A549 treated with Hydrocortisone at 1 μM for 4 hours (cell line): ENCODE results near the gene SYT3. TPM values are rescaled to one million over a fixed set of nuclear protein-coding genes. Genes with fewer than 3 reads are reported as not detected.

ENCODE experiments used
- total RNA-seq: library from RNA; stranded (reverse); fragments of 200-300 nt; extraction: Qiagen RNA extraction; gene quantifications from 5 replicates; pipeline ENCODE4 v1.2.3, GENCODE V29; 2022

Gene SYT3
- 0.30 to 0.71 TPM (median 0.56 TPM) in 5 replicates for total RNA-seq

GRCh38 chr19:50639121-50640112, at the start of gene SYT3:
Gene SYT3, minus strand, starts transcription at chr19:50639881. Its CDS starts 2,470 bp downstream, at chr19:50637411.

GRCh38 chr19:50649433-50650391, 10.0 kb upstream of the SYT3 start, which contains the start of gene C19orf81:
Gene C19orf81, plus strand, starts transcription at chr19:50649445. Its CDS starts 0 bp downstream, at chr19:50649445.

Other genes with a start within 250 kb of the SYT3 start
- 0.17 to 0.40 TPM (median 0.21 TPM) in 5 replicates for gene SPIB, start 220.9 kb downstream of the SYT3 start, total RNA-seq
- 0.02 TPM in 1 of 5 replicates, not detected in the others for gene MYBPC2, start 207.0 kb downstream of the SYT3 start, total RNA-seq
- 112 to 152 TPM (median 149 TPM) in 5 replicates for gene EMC10, start 163.4 kb downstream of the SYT3 start, total RNA-seq
- 1.4 to 2.5 TPM (median 2.2 TPM) in 5 replicates for gene GARIN5A, start 163.0 kb downstream of the SYT3 start, total RNA-seq
- 46.9 to 86.8 TPM (median 81.8 TPM) in 5 replicates for gene JOSD2, start 128.7 kb downstream of the SYT3 start, total RNA-seq
- gene ASPDH, start 126.0 kb downstream of the SYT3 start, total RNA-seq, result not detected in 5 replicates
- 0.21 to 0.58 TPM (median 0.47 TPM) in 5 replicates for gene LRRC4B, start 71.4 kb downstream of the SYT3 start, total RNA-seq
- 2.7 to 10.9 TPM (median 10.0 TPM) in 5 replicates for gene C19orf81, start 9.6 kb upstream of the SYT3 start, total RNA-seq
- 0.03 to 0.68 TPM (median 0.18 TPM) in 5 replicates for gene SHANK1, start 79.9 kb upstream of the SYT3 start, total RNA-seq
- gene CLEC11A, start 83.5 kb upstream of the SYT3 start, total RNA-seq, result 4.9 to 10.7 TPM (median 9.7 TPM) in 5 replicates
- gene GPR32, start 130.6 kb upstream of the SYT3 start, total RNA-seq, result not detected in 5 replicates
- not detected in 5 replicates for gene ACP4, start 150.5 kb upstream of the SYT3 start, total RNA-seq
- gene KLK1, start 183.9 kb upstream of the SYT3 start, total RNA-seq, result 0.09 to 0.26 TPM (median 0.24 TPM) in 3 of 5 replicates, not detected in the others
- not detected in 5 replicates for gene KLK15, start 193.7 kb upstream of the SYT3 start, total RNA-seq
- gene KLK3, start 215.0 kb upstream of the SYT3 start, total RNA-seq, result not detected in 5 replicates
- 0.10 to 0.37 TPM (median 0.19 TPM) in 4 of 5 replicates, not detected in the other for gene KLK2, start 233.6 kb upstream of the SYT3 start, total RNA-seq